GM21528 (cell line): ENCODE measurements around the gene FUNDC2.
A peak's percentile ranks its signal among the peaks of the same experiment; 100 is the strongest.
"Not testable (repeated sequence)": the region's sequence is repeated elsewhere in the genome, so short reads cannot be mapped to it uniquely, and the experiment has no call there.

Experiments used
- ATAC-seq: cut with Tn5 transposase; IDR thresholded peaks from one replicate; pipeline ENCODE4 v1.9.1; 2021; ENCODE audit warnings: mild to moderate bottlenecking, moderate library complexity; ENCODE audit not compliant: unreplicated experiment, low FRiP score

The FUNDC2 gene, protein sequence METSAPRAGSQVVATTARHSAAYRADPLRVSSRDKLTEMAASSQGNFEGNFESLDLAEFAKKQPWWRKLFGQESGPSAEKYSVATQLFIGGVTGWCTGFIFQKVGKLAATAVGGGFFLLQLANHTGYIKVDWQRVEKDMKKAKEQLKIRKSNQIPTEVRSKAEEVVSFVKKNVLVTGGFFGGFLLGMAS

DNA sequence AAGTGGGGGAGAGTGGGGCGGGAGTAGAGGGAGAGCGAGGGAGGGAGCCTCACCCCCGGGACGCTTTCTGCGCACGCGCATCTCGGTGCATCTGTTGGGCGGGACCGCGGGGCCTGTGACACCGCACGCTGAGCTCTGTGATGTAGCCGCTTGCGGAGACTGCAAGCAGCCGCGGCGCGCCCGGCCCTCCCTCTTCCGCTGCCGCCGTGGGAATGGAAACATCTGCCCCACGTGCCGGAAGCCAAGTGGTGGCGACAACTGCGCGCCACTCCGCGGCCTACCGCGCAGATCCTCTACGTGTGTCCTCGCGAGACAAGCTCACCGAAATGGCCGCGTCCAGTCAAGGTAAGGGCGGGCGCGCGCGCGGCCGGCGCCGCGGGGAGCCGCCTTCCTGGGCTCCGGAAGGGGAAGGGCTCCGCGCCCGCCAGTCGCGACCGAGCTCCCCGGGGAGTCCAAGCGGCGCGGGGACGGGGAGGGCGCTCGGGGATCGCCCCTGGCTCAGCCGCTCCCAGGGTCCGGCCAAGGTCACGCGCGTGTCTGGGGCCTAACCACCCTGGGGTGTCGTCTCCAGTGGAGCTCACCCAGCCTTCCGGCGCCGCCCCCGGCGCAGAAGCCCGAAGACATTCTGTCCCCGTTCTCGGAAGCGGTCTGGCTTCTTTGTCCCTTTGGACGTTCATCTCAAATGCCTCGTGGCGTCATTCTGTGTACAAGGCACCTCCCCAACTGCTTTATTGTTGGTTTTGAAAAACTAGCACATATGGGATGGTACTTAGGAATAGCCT is at the start of gene FUNDC2:
Gene FUNDC2 (plus strand): TSS at position 118 of the 782 bp plus-strand sequence. CDS start 95 bp downstream, at position 213.
- peak; percentile 94 for ATAC-seq

DNA sequence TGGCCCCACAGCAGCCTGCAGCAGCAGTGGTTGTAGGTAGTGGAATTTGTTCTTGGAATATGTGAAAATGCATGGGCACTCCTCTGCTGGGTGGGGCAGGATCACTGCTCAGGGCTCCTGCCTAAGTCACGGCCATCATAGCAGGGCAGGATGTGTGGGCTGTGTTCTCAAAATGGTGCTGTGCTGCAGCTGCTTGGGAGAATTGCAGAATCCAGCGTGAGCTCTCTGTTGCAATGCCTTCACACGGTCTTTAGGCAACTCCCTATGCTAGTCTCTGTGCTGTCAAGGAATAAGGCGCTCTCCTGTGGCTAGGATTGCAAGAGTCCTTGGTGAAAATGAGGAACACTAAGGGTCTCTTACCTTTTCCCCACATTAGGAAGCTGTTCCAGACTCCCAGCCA is 47.0 kb upstream of the FUNDC2 start:
- ATAC-seq, result no peak

DNA sequence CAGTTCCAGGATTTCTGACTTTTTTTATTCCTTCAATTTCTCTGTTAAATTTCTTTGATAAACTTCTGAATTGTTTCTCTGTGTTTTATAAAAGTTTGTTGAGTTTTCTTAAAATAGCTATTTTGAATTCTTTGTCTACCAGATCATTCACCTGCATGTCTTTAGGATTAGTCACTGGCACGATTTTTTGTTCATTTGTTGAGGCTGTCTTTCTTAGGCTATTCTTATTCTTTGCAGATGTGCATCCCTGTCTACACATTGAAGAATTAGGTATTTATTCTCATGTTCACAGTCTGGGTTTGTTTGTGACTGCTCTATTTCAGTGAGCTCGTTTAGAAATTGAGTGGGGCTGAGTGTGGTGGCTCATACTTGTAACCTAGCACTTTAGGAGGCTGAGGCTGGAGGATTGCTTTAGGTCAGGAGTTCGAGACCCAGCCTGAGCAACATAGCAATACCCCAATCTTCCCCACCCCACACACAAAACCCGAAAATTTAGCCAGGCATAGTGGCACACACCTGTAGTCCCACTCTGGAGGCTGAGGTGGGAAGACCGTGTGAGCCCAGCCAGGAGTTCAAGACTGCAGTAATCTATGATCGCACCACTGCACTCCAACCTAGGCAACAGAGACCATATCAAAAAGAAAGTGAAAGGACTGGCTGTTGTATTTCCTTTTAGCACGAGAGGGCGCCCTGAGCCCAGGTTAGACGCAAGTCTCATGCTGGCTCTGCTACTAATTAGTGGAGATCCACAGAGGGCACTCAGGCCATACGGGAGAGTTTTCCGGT is 46.1 kb upstream of the FUNDC2 start:
- ATAC-seq, result peak; percentile 91

DNA sequence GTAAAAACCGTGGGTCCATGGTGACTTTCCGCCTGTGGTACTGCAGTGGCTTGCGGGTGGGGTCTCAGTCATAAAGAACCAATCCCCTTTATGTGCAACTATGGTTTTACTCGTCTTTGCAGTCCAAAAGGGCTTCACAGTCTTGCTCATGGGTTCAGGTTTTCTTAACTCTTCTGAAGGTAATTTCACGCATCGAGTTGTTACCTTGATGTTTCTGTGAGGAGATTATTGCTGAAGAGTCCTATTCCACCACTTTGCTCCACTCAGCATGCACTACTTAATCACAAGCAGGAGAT is 45.6 kb upstream of the FUNDC2 start:
- ATAC-seq, result peak; percentile 37

DNA sequence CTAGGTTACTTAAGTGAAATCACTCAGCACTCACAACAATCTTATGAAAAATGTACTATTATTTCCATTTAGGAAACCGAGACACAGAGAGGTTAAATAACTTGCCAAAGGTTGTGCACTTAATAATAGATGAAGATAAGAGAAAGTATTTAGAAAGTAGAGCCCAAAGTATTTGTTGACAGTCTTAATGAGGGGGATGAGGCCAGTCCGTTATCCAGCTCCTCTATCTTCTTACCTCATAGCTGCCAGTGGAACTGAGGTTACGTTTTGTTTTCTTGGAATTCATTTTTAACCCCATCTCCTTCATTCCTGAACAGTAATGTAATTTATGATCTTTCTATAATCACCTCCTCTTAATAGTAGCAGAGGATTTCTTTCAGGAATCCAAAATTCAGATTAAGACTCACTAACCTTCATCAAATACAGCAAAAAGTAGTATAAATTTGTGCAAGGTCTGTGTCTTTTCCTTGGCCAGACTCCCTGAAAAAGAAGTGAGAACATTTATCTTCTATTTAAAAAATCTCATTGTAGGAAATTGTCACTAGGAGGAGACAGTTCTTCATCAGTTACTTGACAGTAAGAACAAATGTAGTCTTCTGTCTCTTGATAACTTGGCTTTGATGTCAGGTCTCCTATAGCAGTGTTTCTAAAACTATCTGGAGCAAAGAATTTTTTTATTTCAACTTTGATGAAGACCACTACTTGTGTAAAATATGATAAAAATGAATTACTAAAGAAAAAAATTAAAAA is 39.6 kb upstream of the FUNDC2 start:
- no peak for ATAC-seq

DNA sequence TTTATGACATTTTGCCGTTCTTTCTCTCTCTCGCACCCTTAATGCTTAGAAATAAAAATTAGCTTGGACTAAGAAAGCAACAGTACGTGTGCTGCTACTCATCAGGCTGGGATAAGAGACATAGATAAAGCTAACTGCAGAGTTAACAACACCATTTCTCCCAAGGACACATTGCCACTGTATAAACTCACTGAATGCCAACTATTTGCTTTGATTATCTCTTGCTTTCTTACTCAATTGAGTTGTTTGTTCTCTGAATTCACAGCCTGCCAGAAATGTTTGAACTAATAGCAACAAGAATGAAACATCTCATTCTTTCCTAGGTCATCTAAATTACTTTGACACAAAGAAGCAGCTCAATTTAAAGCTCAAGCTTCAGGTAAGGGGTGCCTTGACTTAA is 38.7 kb upstream of the FUNDC2 start:
- ATAC-seq, result no peak

DNA sequence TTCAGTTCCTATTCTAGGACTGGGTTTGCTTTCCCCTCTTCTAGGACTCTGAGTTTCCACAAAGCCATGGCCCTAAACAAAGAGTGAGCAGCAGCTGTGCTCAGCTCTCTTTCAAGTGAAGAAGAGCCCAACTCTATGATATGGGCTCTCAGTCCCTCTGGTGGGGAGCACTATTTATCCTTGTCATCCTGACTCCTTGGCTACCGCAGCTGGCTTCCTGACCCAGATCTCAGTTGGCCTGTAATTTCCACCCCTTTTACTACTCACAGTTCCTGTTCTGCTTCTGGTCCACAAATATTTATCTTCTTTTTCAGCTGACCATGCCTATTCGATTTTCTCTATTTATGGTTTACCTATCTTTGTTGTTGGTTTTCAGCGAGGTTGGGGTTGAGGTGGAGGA is 37.9 kb upstream of the FUNDC2 start:
- no peak for ATAC-seq

DNA sequence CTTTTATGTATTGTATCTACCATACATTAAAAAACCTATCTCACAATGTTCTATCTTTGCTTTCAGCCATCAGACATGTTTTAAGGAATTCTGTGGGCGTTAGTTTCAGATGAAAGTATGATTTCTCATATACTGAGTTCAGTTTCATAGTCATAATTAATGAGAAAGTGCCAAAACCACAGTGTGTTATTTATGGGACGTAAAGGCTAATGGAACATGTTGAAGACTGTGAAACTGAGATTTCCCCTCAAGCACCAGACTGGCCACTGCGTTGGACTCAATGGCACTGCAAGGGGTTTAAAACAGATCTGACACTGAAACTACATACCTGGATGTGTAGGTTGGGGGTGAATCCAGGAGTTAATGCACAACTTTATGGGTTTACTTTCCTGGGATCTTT is 36.1 kb upstream of the FUNDC2 start:
- ATAC-seq, result no peak

DNA sequence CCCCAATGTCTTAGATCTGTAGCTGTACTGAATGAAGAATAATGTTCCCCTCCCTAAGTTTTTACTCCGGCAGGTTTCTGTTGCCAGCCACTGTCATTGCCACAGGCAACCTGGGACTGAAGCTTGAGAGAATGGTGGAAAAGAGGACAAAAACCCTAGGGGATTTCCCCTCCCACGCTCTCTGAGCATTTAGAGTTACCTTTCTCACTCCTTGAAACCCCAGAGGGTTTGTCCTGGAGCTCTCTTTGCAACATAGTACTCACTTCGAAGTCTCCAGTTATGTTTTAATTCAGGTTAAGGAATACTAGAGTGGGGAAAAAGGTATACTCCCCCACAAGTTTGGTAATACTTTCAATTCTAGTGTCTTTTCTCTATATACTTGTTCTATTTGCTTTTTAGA is 35.6 kb upstream of the FUNDC2 start:
- ATAC-seq, result no peak

DNA sequence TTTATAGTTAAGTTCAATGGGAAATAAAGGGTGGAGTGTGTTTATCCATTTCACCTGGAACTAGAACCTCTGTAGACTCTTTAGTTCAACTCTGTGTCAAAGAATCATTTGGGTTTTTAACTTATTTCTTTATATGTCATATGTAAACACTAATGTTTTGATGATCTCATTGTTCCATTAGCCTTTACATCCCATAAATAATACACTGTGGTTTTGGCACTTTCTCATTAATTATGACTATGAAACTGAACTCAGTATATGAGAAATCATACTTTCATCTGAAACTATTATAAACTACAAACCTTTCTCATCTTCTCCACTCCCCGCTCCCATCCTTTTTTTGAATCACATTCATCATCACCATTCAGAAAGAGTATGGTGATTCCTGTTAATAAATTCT is 35.2 kb upstream of the FUNDC2 start:
- ATAC-seq, result no peak

DNA sequence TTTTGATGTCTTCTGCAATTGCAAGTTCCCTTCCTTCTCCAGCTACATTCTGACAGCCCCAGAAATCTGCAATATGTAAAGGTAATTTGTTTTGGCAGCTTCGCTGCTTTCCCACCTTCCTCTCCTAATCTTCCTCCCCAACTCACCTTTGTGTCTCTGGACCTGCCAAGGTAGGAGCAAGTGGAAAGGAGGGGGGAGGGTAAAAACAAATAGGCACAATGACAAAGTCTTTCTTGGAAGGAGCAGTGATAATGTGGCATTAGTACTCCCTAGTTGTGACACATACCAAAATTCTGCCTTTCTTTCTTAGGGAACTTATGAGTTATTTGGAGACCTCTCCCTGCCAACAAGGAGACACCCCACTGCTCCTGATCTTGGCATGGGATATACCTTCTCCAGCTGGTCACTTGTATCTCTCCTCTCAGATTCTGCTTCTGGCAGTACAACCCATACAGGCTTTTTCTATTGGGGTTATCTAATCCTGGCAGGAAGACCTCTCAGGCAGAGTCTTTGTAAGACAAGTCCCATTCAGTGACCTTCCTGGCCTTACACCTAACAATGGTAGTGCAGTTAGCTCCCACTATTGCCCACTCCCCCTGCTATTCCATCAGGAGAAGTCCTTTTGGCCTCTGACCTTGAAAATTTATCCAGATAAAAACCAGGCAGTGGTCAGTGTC is 28.3 kb upstream of the FUNDC2 start:
- no peak for ATAC-seq

DNA sequence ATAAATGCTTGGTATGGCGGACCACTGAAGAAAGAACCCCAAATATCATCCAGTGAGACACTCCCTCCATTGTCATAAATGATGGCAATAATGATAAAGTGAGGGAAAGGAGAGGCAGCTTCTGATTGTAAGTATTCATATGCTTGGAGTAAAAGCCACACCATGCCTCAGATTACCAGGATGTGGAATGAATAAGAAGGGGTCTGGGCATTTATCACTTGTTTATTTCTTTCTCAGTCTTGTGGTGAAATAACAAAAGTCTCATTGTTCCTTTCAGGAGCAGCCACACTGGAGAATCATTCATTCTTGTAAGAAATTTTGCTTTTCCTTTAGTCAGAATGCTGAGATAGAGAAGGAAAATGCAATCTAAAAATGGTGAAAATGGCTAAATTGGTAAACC is 25.8 kb upstream of the FUNDC2 start:
- no peak for ATAC-seq

DNA sequence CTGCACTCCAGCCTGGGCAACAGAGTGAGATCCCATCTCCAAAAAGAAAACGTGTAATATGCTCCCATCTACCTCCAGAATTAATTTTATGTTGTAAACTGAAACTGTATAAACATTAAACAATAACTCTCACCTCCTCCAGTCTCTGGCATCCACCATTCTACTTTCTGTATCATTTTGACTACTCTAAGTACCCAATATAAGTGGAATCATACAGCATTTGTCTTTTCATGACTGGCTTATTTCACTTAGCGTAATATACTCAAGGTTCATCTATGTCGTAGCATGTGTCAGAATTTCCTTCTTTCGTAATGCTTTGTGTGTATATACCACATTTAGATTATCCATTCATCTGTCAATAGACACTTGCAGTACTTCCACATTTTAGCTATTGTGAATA is 24.8 kb upstream of the FUNDC2 start:
- no peak for ATAC-seq

DNA sequence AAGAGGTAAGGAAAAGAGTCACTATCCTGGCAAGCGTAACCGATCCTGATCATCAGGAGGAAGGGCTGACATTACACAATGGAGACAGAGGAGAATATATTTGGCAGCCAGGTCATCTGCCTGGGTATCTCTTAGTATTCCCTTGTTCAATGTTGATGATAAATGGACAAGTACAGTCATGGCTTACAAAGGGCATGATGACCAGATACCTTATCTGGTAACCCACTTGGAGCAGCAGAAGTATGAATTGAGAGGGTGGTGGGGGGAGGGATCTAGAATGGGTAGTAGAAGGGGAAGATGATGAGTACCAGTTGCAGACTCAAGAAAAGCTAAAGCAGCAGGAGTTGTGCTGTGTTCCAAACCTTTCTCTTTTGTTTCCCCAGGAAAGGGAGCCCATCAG is 21.5 kb upstream of the FUNDC2 start:
- ATAC-seq, result no peak

DNA sequence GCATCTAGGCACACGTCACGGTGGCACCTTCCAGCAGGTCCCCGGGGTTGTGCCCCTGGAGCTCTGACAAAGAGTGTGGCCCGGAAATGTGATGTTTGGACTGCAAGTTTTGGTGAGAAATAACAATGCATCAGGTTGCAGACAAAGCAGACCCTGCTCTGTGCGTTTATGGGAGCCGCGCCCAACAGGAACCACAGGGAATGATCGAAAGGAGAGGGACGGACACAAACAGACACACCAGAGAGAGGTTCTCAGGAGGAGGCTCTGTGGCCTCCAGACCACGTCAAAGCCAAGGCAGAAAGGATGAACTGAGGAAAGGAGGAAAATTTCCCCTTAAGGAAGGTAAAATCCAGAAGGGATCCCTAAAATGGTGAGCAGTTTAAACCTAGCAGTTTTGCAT is 20.3 kb upstream of the FUNDC2 start:
- not testable (repeated sequence) for ATAC-seq

DNA sequence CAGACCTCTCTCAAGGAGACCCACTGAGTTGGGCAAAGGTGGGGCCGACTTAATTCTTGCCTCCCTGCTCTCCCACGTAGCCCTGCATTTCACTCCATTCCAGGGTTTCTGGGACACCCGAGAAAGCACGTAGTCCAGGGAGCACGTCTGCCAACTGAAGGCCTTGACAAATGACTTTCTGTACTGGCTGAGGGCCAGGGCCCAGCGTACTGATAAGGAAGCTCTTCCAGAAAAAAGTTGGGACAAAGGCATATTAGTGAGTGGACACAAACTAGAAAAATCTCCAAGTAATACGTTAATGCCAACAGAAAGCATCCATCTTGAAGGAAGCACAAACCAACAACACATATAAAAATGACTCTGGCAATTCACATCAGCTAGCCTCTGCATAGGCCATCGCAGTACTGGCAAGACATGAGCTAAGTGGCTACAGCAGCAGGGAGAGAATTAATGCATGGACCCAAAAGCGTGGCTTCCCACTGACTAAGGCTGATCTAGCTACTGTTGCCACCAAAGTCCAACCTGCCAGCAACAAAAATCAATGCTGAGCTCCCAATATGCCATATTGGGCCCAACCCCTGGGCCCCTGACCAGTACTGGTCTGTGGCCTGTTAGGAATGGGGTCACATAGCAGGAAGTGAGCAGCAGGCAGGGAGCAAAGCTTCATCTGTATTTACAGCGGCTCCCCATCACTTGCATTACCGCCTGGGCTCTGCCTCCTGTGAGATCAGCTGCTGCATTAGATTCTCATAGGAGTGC is 19.6 kb upstream of the FUNDC2 start:
- ATAC-seq, result not testable (repeated sequence)

DNA sequence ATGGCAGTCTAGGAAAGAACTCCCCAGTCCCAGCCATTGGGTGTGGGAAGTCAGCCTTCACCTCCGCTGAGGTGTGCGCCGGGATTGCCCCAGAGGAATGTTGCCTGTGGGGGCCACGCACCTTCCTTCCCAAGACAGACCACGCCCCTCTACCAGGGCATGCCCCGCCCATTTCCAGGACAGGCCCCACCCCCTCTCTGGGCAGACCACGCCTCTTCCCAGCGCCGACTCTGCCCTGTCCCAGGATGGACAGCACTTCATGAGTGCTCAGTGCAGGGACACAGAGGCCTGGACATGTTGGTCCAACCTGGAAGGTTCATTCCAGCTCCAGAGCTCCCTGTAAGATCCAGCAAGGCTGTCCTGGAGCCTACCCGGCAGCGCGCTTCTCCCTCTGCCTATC is 18.1 kb upstream of the FUNDC2 start:
- not testable (repeated sequence) for ATAC-seq

DNA sequence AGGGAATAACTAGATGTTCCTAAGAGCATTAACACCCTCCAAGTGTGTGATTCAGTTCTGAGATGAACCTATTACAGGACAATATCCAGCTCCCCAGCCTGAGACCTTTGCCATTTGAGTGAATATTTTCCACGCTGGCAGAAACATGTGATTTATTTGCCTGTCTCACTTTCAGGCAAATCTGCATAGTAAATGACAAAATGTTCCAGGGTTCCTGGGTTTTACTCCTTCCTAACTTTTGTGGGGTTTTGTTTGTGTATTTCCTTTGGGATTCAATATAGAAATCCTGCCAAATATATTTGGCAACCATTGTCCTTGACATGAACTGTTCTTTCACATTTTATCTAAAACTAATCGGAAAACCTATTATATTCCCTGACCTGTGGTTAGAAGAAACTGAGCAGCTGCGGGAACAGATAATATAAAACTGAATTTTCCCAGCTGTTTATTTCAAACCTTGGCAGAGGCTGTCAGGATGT is 16.6 kb upstream of the FUNDC2 start:
- ATAC-seq, result no peak

DNA sequence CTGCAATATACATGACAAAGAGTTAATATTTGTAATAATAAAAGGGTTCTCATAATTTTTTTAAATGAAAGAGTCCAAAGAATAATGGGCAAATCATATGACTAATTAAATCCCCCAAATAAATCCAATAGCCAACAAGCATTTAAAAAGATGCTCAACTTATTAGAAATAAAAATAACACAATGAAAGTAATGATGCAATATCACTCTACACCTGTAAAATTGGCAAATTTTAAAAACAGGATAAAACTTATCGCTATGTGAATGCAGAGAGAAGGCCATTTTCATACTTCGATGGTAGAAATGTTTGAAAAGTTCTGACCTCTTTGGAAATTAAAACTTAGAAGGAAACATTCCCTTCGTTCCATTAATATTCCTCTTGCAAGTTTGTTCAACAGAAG is 6.1 kb upstream of the FUNDC2 start:
- no peak for ATAC-seq

DNA sequence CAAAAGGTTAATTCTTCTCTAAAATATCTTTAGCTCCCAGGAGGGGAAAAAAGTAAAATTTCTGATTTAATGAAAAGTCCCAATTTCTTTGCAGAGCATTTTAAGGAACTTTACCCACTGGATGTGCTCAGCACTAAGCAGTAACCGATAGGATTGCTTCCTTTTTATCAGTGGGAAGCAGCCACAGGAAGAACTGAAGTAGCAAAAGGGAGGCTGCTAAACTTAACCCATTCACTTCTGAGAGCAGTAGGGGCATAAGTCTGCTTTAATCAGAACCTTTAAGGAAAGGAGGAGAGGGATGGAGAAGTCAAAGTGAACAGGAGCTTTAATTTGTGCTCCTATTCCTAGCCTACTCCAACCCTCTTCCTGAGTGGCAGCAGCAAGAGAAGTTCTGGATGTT is 4.1 kb upstream of the FUNDC2 start, which contains the start of gene F8:
Gene F8 (minus strand): TSS at position 139 of the 400 bp plus-strand sequence. CDS start 171 bp downstream, outside the sequence.
- ATAC-seq, result no peak
